Measurements from ENCODE around the gene SH2B3.
"Not testable (repeated sequence)": the region's sequence is repeated elsewhere in the genome, so short reads cannot be mapped to it uniquely, and the experiment has no call there.

SH2B3 gene

DNA sequence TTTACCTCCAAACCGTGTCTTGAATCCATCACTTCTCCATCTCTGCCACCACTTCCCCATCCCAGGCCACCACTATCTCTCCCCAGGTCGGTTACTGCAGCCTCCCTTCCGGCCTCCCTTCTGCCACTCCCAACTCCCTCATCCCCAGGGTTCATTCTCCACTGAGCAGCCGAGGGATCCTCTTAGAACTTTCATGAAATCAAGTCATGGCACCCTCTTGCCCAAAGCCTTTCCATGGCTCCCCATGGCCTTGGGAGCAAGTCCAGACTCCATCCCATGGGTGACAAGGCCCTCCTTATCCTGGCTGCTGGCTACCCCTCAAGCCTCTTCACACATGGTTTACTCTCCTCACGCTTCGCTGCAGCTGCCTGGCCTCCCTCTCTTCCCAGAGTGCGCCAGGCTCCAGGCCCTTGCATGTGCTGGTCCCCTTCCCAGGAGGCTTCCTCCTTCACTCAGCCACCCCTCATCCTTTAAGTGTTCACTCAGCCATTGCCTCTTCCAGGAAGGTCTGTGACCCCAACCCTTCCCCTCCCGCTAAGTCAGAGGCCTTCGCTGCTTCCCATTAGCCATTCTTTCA, 17.9 kb upstream of the SH2B3 start:
- DNase-seq = no peak

GRCh38 chr12:111389635-111390034, 16.1 kb upstream of the SH2B3 start:
- DNase-seq = no peak

DNA sequence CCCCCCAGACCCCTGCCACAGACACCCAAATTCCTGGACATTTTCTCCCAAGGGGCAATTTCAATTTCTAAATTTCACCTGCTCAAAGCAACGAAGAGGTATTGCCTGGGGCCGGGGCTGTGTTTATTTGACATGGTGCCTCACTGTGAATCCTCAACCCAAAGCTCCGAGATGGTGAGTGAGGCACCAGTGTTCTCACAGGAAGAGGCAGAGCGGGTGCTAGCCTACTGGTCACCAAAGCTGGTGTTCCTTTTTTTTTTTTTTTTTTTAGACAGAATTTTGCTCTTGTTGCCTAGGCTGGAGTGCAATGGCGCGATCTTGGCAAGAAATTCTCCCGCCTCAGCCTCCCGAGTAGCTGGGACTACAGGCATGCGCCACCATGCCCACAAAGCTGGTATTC, 14.8 kb upstream of the SH2B3 start:
- DNase-seq = no peak

- no peak for DNase-seq
Measured at GRCh38 chr12:111393700-111394300, 11.9 kb upstream of the SH2B3 start.

DNA sequence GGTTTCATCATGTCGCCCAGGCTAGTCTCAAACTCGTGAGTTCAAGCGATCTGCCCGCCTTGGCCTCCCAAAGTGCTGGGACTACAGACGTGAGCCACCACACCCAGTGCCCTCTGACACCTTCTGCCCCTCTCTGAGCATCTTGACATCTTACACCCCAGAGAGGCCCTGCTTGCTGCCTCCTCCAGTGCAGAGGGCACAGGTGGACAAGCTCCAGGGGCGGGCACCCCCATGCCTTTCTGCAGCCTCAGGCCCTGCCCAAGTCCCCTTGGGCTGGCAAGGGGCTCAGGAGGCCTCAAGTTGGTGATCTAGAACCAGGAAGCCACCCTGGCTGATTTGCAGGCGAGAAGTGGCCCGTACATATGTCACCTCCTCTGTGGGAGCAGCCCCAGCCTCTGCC, 11.2 kb upstream of the SH2B3 start:
- DNase-seq = no peak

DNA sequence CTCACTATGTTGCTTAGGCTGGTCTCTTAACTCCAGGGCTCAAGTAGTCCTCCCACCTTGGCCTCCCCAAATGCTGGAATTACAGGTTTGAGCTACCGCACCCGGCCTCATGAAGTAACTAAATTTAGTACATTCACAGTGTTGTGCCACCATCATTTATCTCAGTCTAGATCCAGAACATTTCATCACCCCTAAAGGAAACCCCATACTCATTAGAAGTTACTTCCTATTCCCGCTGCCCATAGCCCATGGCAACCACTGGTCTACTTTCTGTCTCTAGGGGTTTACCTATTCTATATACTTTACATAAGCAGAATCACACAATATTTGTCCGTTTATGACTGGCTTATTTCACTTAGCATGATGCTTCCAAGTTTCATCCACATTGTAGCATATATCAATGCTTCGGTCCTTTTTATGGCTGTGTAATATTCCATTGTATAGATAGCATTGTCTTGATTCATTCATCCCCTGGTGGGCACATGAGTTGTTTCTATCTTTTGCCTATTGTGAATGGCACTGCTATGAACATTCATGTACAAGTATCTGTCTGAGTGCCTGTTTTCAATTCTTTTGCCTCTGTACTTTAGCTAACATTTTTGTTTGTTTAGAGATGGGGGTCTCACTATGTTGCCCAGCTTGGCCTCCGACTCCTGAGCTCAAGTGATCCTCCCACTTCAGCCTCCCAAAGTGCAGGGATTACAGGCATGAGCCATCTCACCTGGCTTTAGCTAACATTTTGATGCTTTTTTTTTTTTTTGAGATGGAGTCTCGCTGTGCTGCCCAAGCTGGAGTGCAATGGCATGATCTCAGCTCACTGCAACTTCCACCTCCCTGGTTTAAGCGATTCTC, 10.2 kb upstream of the SH2B3 start:
- DNase-seq = no peak

DNA sequence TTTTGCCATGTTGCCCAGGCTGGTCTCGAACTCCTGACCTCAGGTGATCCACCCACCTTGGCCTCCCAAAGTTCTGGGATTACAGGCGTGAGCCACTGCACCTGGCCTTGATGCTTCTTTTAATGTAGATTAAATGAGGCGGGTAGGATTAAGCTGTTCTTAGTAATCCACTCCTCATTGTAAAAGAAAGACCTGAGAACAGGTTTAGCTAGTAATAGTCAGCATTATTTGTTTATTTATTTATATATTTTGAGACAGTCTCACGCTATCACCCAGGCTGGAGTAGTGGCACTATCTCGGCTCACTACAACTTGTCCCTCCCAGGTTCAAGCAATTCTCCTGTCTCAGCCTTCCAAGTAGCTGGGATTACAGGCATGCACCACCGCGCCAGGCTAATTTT, 9.5 kb upstream of the SH2B3 start:
- not testable (repeated sequence) for DNase-seq

GRCh38 chr12:111396726-111397445, 8.8 kb upstream of the SH2B3 start:
- peak; percentile 87 for DNase-seq

DNA sequence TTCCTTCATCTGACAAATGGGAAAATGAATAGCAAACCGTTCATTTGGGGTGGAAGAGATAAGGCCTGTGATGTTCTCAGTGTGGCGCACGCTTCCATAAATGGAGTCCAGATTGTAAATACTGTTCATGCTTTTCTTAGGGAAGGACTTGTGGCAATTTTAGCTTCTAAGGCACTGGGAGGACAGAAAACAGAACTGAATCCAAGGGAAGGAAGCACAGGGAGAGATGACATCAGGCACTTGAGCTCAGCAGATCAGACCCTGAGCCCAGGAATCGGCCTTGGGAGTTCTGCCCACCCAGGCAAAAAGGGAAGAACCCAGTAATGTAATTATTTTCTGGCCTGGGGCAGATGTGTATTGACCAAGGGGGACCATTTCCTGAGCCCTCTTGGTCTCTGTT, 7.2 kb upstream of the SH2B3 start:
- no peak for DNase-seq

DNA sequence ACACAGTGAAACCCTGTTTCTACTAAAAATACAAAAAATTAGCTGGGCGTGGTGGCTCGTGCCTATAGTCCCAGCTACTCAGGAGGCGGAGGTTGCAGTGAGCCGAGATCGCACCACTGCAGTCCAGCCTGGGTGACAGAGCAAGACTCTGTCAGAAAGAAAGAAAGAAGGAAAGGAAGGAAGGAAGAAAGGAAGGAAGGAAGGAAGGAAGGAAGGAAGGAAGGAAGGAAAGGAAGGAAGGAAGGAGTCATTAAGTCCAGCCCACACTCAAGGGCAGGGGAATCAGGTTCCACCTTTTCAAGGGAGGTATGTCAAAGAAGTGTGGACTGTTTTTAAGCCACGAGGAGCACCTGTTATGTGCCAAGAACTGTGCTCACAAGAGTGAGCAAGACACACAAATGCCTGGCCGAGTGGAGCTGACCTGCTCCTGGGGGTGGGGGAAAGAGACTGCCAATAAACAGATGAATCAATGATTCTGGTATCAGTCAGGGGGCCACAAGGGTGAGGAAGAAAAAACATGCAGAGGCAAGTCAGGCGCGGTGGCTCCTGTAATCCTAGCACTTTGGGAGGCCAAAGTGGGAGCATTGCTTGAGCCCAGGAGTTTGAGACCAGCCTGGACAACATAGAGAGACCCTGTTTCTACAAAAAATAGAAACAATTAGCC, 5.8 kb upstream of the SH2B3 start:
- not testable (repeated sequence) for DNase-seq

- no peak for DNase-seq
Measured at GRCh38 chr12:111401167-111401605, 4.5 kb upstream of the SH2B3 start.

DNA sequence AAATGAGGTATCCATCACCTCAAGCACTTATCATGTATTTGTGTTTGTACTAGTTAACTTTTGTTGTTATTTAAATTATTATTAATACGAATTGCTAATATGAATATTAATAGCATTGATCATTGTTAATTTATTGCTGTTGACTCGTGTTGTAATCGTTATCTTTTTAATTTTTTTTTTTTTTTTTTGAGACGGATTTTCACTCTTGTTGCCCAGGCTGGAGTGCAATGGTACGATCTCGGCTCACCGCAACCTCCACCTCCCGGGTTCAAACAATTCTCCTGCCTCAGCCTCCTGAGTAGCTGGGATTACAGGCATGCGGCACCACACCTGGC, 3.3 kb upstream of the SH2B3 start:
- DNase-seq = not testable (repeated sequence)

- DNase-seq = no peak
Measured at GRCh38 chr12:111404362-111405148, 1.2 kb upstream of the SH2B3 start.

DNA sequence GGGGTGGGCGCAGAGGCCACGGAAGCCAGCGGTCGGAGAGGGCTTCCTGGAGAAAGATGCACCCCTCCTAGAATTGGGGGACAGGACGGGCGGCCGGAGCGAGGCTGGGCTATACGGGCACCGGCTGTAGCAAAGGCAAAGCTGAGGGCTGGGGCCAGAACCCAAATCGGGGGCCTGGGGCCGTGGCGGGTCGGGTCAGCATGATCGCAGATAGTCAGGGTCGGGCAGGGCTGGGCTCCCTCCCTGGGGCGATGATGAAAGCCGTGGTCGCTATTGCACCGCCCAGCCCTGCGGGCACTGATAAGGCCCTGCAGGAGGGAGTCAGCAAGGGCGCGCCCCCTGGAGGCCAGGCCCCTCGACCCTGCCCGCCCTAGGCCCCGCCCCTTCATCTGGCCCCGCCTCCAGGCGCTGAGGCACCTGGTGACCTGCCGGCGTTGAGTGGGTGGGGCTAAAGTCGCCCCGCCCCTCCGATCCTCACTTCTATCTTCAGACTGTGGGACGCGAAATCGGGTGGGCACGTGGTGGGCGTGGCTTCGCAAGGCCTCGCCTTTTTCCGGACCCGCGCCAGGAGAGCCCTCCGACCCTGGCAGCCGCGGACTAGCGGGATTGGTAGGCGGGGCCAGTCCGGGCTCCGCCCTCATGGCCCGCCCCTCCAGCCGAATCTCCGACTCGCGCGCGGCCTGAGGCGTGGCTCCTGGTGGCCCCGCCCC, 419 bp upstream of the SH2B3 start:
- peak; percentile 98 for DNase-seq

DNA sequence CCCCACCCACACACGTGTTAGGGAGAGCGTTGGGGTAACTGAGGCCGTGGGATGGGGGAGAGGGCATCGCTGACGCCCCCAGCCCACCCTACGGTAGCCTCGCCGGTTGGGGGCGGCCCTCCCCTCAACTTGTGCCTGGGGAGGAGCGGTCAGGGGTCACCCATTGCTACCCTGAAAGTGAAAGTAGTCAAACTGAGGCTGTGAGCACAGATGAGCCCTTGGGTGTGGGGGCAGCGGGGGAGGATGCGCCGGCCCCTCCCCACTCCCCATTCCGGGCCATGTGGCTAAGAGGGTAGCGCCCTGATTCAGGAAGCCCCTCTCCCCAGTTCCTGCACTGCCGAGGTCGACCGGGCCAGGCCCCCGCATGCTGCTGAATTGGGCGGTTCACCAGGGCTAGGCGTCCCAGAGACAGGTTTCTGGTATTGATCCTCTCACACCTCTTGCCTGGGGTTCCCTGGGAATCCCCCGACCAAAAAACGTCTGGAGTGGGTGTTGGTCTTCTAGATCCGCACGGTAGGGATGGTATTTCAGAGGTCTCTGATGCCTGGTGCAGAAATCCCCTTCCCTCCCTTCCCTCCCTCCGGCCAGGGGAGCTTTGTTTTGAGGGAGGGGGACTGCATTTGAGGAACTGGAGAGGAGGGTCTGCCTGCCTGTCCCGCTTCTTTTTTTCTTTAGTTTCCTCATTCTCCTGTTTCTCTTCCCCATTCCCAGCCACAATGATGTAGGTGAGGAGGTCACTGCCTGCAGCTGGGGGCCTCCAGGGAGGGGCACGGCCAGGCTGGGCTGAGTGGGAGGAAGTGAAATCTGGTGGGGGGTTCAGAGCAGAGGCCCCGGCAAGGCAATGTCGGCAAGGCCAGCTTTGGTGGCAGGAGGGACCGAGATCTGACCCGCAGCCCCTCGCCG, 1.0 kb downstream of the SH2B3 start:
- no peak for DNase-seq

- DNase-seq = no peak
Measured at GRCh38 chr12:111407377-111408115, 1.8 kb downstream of the SH2B3 start.

DNA sequence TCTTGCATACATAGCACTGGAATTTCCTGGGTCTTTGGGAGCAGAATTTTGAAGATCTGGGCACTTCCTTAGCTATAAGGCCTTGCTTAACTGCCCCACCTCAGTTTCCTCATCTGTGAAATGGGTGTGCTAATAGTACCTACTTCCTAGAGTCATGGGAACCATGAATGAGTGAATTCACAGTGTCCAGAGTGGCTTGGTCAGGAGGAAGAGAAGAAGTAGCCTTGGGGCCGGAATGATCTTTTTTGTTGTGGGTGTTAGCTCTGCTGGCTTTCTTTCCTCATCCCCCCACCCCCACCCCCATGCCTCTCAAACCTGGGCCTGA, 2.4 kb downstream of the SH2B3 start:
- DNase-seq = no peak

GRCh38 chr12:111408686-111409402, 3.1 kb downstream of the SH2B3 start:
- DNase-seq = no peak

- DNase-seq = peak; percentile 54
Measured at GRCh38 chr12:111409403-111409779, 3.7 kb downstream of the SH2B3 start.
